Liver (tissue), 9 donors: ENCODE data around the gene LEMD3. TPM values are rescaled to one million over a fixed set of nuclear protein-coding genes. Genes with fewer than 3 reads are reported as not detected.

Experiments used
- DNase-seq: peaks from one replicate; pipeline ENCODE4 v3.0.0-alpha.2; 2017; ENCODE audit warnings: low spot score
- H3K27ac ChIP-seq, 2 donors: one replicate each; pipeline ENCODE4 v1.7.0; 2013; ENCODE audit warnings: inconsistent platforms in 2 of 2, low read length in 2 of 2, control low read depth in 1 of 2, low read depth in 1 of 2, mild to moderate bottlenecking in 1 of 2
- H3K27me3 ChIP-seq, 4 donors: one replicate each; pipeline versions ENCODE4 v1.6.1 to v1.7.0; 2013; ENCODE audit warnings: low read length in 3 of 4, inconsistent platforms in 1 of 4, mild to moderate bottlenecking in 1 of 4, moderate library complexity in 1 of 4; ENCODE audit not compliant: control insufficient read depth in 4 of 4, insufficient read depth in 4 of 4
- H3K36me3 ChIP-seq, 4 donors: one replicate each; pipeline versions ENCODE4 v1.6.1 to v1.7.0; 2013; ENCODE audit warnings: low read length in 3 of 4, mild to moderate bottlenecking in 3 of 4, low read depth in 1 of 4, moderate library complexity in 1 of 4; ENCODE audit not compliant: control insufficient read depth in 4 of 4, insufficient read depth in 3 of 4
- H3K4me1 ChIP-seq, 4 donors: one replicate each; pipeline versions ENCODE4 v1.6.1 to v1.7.0; 2013; ENCODE audit warnings: low read length in 3 of 4, mild to moderate bottlenecking in 3 of 4, moderate library complexity in 1 of 4; ENCODE audit not compliant: control insufficient read depth in 4 of 4, insufficient read depth in 4 of 4
- H3K4me3 ChIP-seq, 3 donors: one replicate each; pipeline versions ENCODE4 v1.6.1 to v1.7.0; 2013; ENCODE audit warnings: low read length in 3 of 3, control low read depth in 1 of 3, low read depth in 1 of 3, mild to moderate bottlenecking in 1 of 3
- H3K9ac ChIP-seq, 2 donors: one replicate each; pipeline ENCODE4 v1.7.0; 2013; ENCODE audit warnings: low read length in 2 of 2, mild to moderate bottlenecking in 2 of 2, moderate library complexity in 2 of 2, control low read depth in 1 of 2, low read depth in 1 of 2
- H3K9me3 ChIP-seq, 4 donors: one replicate each; pipeline versions ENCODE4 v1.6.1 to v1.7.0; 2013; ENCODE audit warnings: low read length in 3 of 4; ENCODE audit not compliant: control insufficient read depth in 4 of 4
- CTCF ChIP-seq: fragments of 150-350 bp; IDR thresholded peaks from 2 replicates; pipeline ENCODE4 v1.5.1; 2017; ENCODE audit warnings: improper control_type of control experiment, low read depth, low read length; ENCODE audit not compliant: missing input control
- EGR1 ChIP-seq, 2 donors: IDR thresholded peaks; 2 replicates each; pipeline ENCODE4 v1.6.1; 2016 to 2018; ENCODE audit warnings: antibody characterized with exemption in 2 of 2, low read depth in 2 of 2
- HNF4A ChIP-seq, 2 donors: conservative IDR thresholded peaks; 2 replicates each; pipeline ENCODE4 v1.6.1; 2016; ENCODE audit warnings: antibody characterized with exemption in 2 of 2, mild to moderate bottlenecking in 2 of 2
- HNF4G ChIP-seq: IDR thresholded peaks from 2 replicates; pipeline ENCODE4 v1.6.1; 2016; ENCODE audit warnings: antibody characterized with exemption
- JUND ChIP-seq, 2 donors: IDR thresholded peaks; 2 replicates each; pipeline ENCODE4 v1.6.1; 2016; ENCODE audit warnings: antibody characterized with exemption in 2 of 2
- MAX ChIP-seq: IDR thresholded peaks from 2 replicates; pipeline ENCODE4 v1.6.1; 2016; ENCODE audit warnings: antibody characterized with exemption
- NR2F2 ChIP-seq: IDR thresholded peaks from 2 replicates; pipeline ENCODE4 v1.6.1; 2016; ENCODE audit warnings: antibody characterized with exemption
- RXRA ChIP-seq, 2 donors: IDR thresholded peaks; 2 replicates each; pipeline ENCODE4 v1.6.1; 2017 to 2018; ENCODE audit warnings: antibody characterized with exemption in 2 of 2, mild to moderate bottlenecking in 1 of 2
- SP1 ChIP-seq: IDR thresholded peaks from 2 replicates; pipeline ENCODE4 v1.6.1; 2018; ENCODE audit warnings: antibody characterized with exemption, mild to moderate bottlenecking
- YY1 ChIP-seq: IDR thresholded peaks from 2 replicates; pipeline ENCODE4 v1.6.1; 2016; ENCODE audit warnings: antibody characterized with exemption, mild to moderate bottlenecking
- WGBS: extraction: QIAGEN DNeasy Blood & Tissue Kit; methylation state at CpG from one replicate; pipeline ENCODE4 v1.1.7; 2013; 5-methylcytosine and 5-hydroxymethylcytosine counted together
- polyA plus RNA-seq, 2 donors: library from polyadenylated mRNA; stranded (reverse) in 1 of 2; unstranded in 1 of 2; fragments of 200-250 nt in 1 of 2; fragments of >200 nt in 1 of 2; fragmentation: Nextera tagmentation in 1 of 2; extraction: Ambion mirVana in 1 of 2; gene quantifications; one replicate each; pipeline versions ENCODE4 v1.2.1 to v1.2.3, GENCODE V29; 2013 to 2015
- total RNA-seq, 2 donors: library from RNA; depleted of rRNA; stranded (reverse); fragments of >200 nt; gene quantifications; one replicate each; pipeline ENCODE4 v1.2.3, GENCODE V29; 2014
- TF ChIP-seq, protein P1 (sequence below): IDR thresholded peaks from 2 replicates; pipeline ENCODE4 v1.6.1; 2016; ENCODE audit warnings: antibody characterized with exemption, mild to moderate bottlenecking
- TF ChIP-seq, protein P2 (sequence below): IDR thresholded peaks from 2 replicates; pipeline ENCODE4 v1.6.1; 2016; ENCODE audit warnings: antibody characterized with exemption
- donor health status: healthy.
- donor health status: healthy.
- donor health status: healthy.
- donor health status: healthy.
- donor health status: healthy.

Gene LEMD3
- total and polyA plus RNA-seq, 4 donors, result 3.5 to 19.5 (median 11.3) TPM

DNA sequence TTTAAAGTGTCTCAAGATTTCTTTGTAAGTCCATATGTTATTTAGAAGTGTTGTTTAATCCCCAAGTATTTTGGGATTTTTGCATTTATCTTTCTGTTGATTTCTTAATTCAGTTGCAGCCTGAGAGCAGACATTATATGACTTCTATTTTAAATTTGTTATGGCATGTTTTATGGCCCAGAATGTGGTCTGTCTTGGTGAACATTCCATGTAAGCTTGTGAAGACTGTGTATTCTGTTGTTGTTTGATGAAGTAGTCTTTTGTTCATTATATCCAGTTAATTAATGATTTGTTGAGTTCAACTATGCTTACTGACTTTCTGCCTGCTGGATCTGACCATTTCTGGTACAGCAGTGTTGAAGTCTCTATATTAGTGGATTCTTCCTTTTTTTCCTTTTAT lies 34.0 kb downstream of the LEMD3 start:
- DNase-seq, result no peak
- no peaks in the 10 kb centered on the region for H3K4me1 ChIP-seq
- H3K27ac ChIP-seq, result no peak overlapping the region
- H3K27me3 ChIP-seq, result no peaks in the 10 kb centered on the region
- no peaks in the 10 kb centered on the region for H3K36me3 ChIP-seq
- H3K9ac ChIP-seq, result no peak overlapping the region
- H3K9me3 ChIP-seq, result no peaks in the 10 kb centered on the region
- TF ChIP-seq, protein P1, sequence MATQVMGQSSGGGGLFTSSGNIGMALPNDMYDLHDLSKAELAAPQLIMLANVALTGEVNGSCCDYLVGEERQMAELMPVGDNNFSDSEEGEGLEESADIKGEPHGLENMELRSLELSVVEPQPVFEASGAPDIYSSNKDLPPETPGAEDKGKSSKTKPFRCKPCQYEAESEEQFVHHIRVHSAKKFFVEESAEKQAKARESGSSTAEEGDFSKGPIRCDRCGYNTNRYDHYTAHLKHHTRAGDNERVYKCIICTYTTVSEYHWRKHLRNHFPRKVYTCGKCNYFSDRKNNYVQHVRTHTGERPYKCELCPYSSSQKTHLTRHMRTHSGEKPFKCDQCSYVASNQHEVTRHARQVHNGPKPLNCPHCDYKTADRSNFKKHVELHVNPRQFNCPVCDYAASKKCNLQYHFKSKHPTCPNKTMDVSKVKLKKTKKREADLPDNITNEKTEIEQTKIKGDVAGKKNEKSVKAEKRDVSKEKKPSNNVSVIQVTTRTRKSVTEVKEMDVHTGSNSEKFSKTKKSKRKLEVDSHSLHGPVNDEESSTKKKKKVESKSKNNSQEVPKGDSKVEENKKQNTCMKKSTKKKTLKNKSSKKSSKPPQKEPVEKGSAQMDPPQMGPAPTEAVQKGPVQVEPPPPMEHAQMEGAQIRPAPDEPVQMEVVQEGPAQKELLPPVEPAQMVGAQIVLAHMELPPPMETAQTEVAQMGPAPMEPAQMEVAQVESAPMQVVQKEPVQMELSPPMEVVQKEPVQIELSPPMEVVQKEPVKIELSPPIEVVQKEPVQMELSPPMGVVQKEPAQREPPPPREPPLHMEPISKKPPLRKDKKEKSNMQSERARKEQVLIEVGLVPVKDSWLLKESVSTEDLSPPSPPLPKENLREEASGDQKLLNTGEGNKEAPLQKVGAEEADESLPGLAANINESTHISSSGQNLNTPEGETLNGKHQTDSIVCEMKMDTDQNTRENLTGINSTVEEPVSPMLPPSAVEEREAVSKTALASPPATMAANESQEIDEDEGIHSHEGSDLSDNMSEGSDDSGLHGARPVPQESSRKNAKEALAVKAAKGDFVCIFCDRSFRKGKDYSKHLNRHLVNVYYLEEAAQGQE, result no peak
- TF ChIP-seq RXRA (IDR thresholded peaks at IDR 0.05), result no peak
- no peak for TF ChIP-seq JUND (IDR thresholded peaks at IDR 0.05)
- no peak for TF ChIP-seq EGR1 (IDR thresholded peaks at IDR 0.05; ENCODE audit: low read depth in 2 of 2)
- TF ChIP-seq NR2F2, result no peak
- no peak for TF ChIP-seq CTCF
- H3K4me3 ChIP-seq, result no peak overlapping the region

DNA sequence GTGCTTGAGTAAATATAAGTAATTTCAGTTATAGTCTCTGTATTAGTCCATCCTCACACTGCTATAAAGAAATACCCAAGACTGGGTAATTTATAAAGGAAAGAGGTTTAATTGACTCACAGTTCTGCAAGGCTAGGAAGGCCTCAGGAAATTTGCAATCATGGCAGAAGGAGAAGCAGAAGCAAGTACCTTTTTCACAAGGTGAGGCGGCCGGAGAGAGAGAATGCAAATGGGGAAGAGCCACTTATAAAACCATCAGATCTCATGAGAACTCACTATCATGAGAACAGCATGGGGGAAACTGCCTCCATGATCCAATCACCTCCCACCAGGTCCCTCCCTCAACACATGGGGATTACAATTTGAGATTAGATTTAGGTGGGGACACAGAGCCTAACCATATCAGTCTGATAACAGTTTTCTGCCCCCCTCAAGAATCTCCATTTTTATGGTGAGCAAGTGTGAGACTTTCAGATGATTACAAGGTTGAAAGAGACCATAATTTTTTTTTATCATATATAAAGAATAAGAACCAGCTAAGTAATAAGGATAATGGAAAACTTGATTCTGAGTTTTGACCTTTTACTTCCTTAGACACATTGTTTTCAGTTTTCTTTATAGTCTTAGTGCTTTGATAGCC lies 35.6 kb downstream of the LEMD3 start:
- TF ChIP-seq MAX (no peak), HNF4G (no peak), YY1 (no peak), HNF4A (conservative IDR thresholded peaks at IDR 0.05) (no peak), JUND (IDR thresholded peaks at IDR 0.05) (no peak), NR2F2 (no peak), SP1 (no peak)
- TF ChIP-seq, protein P2, sequence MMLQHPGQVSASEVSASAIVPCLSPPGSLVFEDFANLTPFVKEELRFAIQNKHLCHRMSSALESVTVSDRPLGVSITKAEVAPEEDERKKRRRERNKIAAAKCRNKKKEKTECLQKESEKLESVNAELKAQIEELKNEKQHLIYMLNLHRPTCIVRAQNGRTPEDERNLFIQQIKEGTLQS, result no peak
- TF ChIP-seq, protein P1, result no peak
- Histone ChIP-seq H3K36me3 (no peaks in the 10 kb centered on the region), H3K4me3 (no peak overlapping the region), H3K4me1 (peaks cover 0 to 4% (median 0%) of the 10 kb centered on the region in 4 donors), H3K9me3 (no peaks in the 10 kb centered on the region), H3K27ac (no peak overlapping the region), H3K9ac (no peak overlapping the region), H3K27me3 (no peaks in the 10 kb centered on the region)
- WGBS, result 94% methylated on average over 2 of the region's 2 CpGs
- no peak for DNase-seq
